ENCODE measurements around the gene SYNE1. TPM values are rescaled to one million over a fixed set of nuclear protein-coding genes. Genes with fewer than 3 reads are reported as not detected.

Gene SYNE1
- total and polyA plus RNA-seq, 2 of the 8 experiments (the other 6 are each of a cell fraction or from before 2014, with no cell fraction given): 2.8 to 5.5 TPM

GRCh38 chr6:152180601-152181000 lies 456.6 kb downstream of the SYNE1 start:
- Histone ChIP-seq H3K79me2 (ENCODE audit: control insufficient read depth in 1 of 2, insufficient read depth in 2 of 2, low read length in 2 of 2) (no peaks in the 10 kb centered on the region), H3K36me3 (ENCODE audit: control insufficient read depth in 2 of 4, insufficient read depth in 4 of 4, low read length in 3 of 4) (no peaks in the 10 kb centered on the region), H3K4me1 (replicated peaks in 1 of 4; ENCODE audit: control insufficient read depth in 3 of 4, insufficient read depth in 4 of 4, low read length in 3 of 4) (no peaks in the 10 kb centered on the region), H3K79me1 (ENCODE audit: low read depth, low read length) (no peaks in the 10 kb centered on the region), H2BK12ac (ENCODE audit: low read depth, low read length) (no peak overlapping the region), H2AK5ac (ENCODE audit: low read depth, low read length) (no peak overlapping the region), H3K18ac (ENCODE audit: extremely low read depth, low read length) (no peak overlapping the region), H2BK20ac (ENCODE audit: low read length) (no peak overlapping the region), H4K91ac (replicated peaks; ENCODE audit: insufficient read length, low read length) (no peak overlapping the region), H3K4me2 (ENCODE audit: insufficient read depth in 1 of 2, low read depth in 2 of 2, low read length in 2 of 2) (no peak overlapping the region), H3K27ac (ENCODE audit: low read depth, low read length) (no peak overlapping the region), H3K14ac (ENCODE audit: insufficient read length) (no peak overlapping the region), H3K4me3 (ENCODE audit: extremely low read depth in 1 of 4, insufficient read depth in 2 of 4, low read depth in 3 of 4, low read length in 4 of 4) (no peak overlapping the region), H4K5ac (ENCODE audit: insufficient read length, low read depth, low read length) (no peak overlapping the region), H2BK120ac (replicated peaks; ENCODE audit: low read depth, low read length) (no peak overlapping the region), H4K8ac (ENCODE audit: extremely low read depth, insufficient read depth, low read length) (no peak overlapping the region), H3K56ac (replicated peaks; ENCODE audit: insufficient read length, low read depth, low read length) (no peak overlapping the region), H3K23me2 (ENCODE audit: low read depth, low read length) (no peaks in the 10 kb centered on the region), H3K27me3 (replicated peaks in 1 of 4; ENCODE audit: control insufficient read depth in 3 of 4, extremely low read depth in 1 of 4, insufficient read depth in 3 of 4, low read length in 3 of 4) (no peaks in the 10 kb centered on the region), H3K23ac (ENCODE audit: insufficient read length) (no peak overlapping the region), H2BK15ac (ENCODE audit: low read length) (no peak overlapping the region), H3K4ac (replicated peaks; ENCODE audit: insufficient read length, low read depth, low read length) (no peak overlapping the region), H3K9me3 (ENCODE audit: insufficient read depth in 2 of 2, low read depth in 1 of 2, low read length in 1 of 2) (no peaks in the 10 kb centered on the region), H3K9ac (replicated peaks in 1 of 4; ENCODE audit: extremely low read depth in 1 of 4, low read depth in 3 of 4, low read length in 3 of 4) (no peak overlapping the region), H4K20me1 (replicated peaks in 1 of 2; ENCODE audit: control insufficient read depth in 1 of 2, insufficient read depth in 2 of 2, low read length in 2 of 2) (no peaks in the 10 kb centered on the region), H2BK5ac (ENCODE audit: low read depth, low read length) (no peak overlapping the region), H2AFZ (ENCODE audit: low read length) (no peak overlapping the region)
- ChIA-PET CTCF (ENCODE audit: partially characterized antibody) (no interaction called here), POLR2A (ENCODE audit: partially characterized antibody) (no interaction called here)
- 96% methylated on average over 5 of the region's 5 CpGs; no CpG with 5 or more reads in 1 of the 2 experiments for WGBS, 2 experiments (ENCODE audit: extremely low coverage in 1 of 2, insufficient coverage in 1 of 2, insufficient read length in 1 of 2, insufficient replicate concordance in 2 of 2, low coverage in 1 of 2, low lambda C conversion rate in 2 of 2, missing lambda C conversion rate in 1 of 2)
- no peak for FAIRE-seq
- no peak for DNase-seq (ENCODE audit: low read depth in 1 of 2, low spot score in 2 of 2)
- TF ChIP-seq CHD2 (IDR thresholded peaks at IDR 0.05; ENCODE audit: low read length): no peak
- TF ChIP-seq RNF2 (IDR thresholded peaks at IDR 0.05; ENCODE audit: borderline replicate concordance, low read depth, low read length, missing control alignments, poor library complexity, severe bottlenecking): no peak
- no peak for TF ChIP-seq ASH2L (IDR thresholded peaks at IDR 0.05; ENCODE audit: low read length)
- no peak for TF ChIP-seq CEBPB (IDR thresholded peaks at IDR 0.05; ENCODE audit: low read depth, low read length)
- TF ChIP-seq HDAC6 (IDR thresholded peaks at IDR 0.05; ENCODE audit: low read depth, low read length): no peak
- TF ChIP-seq BACH1 (IDR thresholded peaks at IDR 0.05; ENCODE audit: low read length): no peak
- TF ChIP-seq FOSL1 (IDR thresholded peaks at IDR 0.05; ENCODE audit: insufficient read depth, low read depth, low read length): no peak

All from H1 (cell line).